Adrenal gland (tissue), 12 donors: Measurements from ENCODE around the gene MAN1A1. TPM values are rescaled to one million over a fixed set of nuclear protein-coding genes. Genes with fewer than 3 reads are reported as not detected.
A peak's percentile ranks its signal among the peaks of the same experiment; 100 is the strongest.

Source experiments
- DNase-seq, 7 donors: peaks; one replicate each; pipeline ENCODE4 v3.0.0-alpha.2; 2019 to 2020
- H3K27ac ChIP-seq, 5 donors: fragments of 200-600 bp; sonication (generic) in 4 of 5; 1 replicate in 3 of 5; 2 replicates in 2 of 5; pipeline versions ENCODE4 v1.5.1 to v1.8.0; 2016 to 2020; ENCODE audit warnings: mild to moderate bottlenecking in 1 of 5
- H3K27me3 ChIP-seq: fragments of 200-600 bp; 2 replicates; pipeline ENCODE4 v1.8.0; 2021
- H3K36me3 ChIP-seq, 2 donors: fragments of 200-600 bp; replicated peaks in 1 of 2; 1 replicate in 1 of 2; 2 replicates in 1 of 2; pipeline versions ENCODE4 v1.5.1 to v1.8.0; 2018 to 2022
- H3K4me1 ChIP-seq, 2 donors: fragments of 200-600 bp; replicated peaks in 1 of 2; 1 replicate in 1 of 2; 2 replicates in 1 of 2; pipeline versions ENCODE4 v1.5.1 to v1.8.0; 2018 to 2021
- H3K4me3 ChIP-seq, 4 donors: fragments of 200-600 bp; sonication (generic) in 3 of 4; one replicate each; pipeline ENCODE4 v1.5.1; 2016 to 2018
- H3K9me3 ChIP-seq, 3 donors: fragments of 200-600 bp; sonication (generic) in 1 of 3; replicated peaks in 1 of 3; 1 replicate in 2 of 3; 2 replicates in 1 of 3; pipeline versions ENCODE4 v1.5.1 to v1.8.0; 2016 to 2021
- CTCF ChIP-seq, 6 experiments: fragments of 450-650 bp in 4 of 6; fragments of 200-600 bp in 2 of 6; sonication (generic) in 1 of 6; IDR thresholded peaks; 1 replicate in 5 of 6; 2 replicates in 1 of 6; pipeline versions ENCODE4 v1.5.1 to v1.8.0; 2016 to 2021; ENCODE audit warnings: antibody characterized with exemption in 6 of 6, mild to moderate bottlenecking in 2 of 6, moderate library complexity in 1 of 6
- POLR2A ChIP-seq, 2 donors: fragments of 450-650 bp; IDR thresholded peaks; one replicate each; pipeline ENCODE4 v1.6.1; 2017; ENCODE audit warnings: antibody characterized with exemption in 2 of 2, mild to moderate bottlenecking in 2 of 2, moderate library complexity in 1 of 2
- WGBS, 4 donors: extraction: QIAGEN DNeasy Blood & Tissue Kit in 2 of 4; methylation state at CpG; one replicate each; pipeline versions ENCODE4 v1.1.5 to v1.1.7; 2013 to 2017; 5-methylcytosine and 5-hydroxymethylcytosine counted together
- intact Hi-C, 2 donors: fragments of 100-400 bp; cut with DNase I; formaldehyde crosslinking; loops; one replicate each; pipeline versions ENCODE4 v1.14.1 to v1.15.0; 2022 to 2023
- polyA plus RNA-seq, 3 donors: library from polyadenylated mRNA; stranded (reverse); fragments of 200-250 nt in 2 of 3; fragments of 350-450 nt in 1 of 3; fragmentation: Illumina TruSeq in 1 of 3; extraction: RNeasy Lipid Tissue Mini Kit (QIAGEN cat#74804) in 1 of 3; gene quantifications; one replicate each; pipeline ENCODE4 v1.2.3, GENCODE V29; 2013 to 2014
- total RNA-seq, 9 donors: library from RNA; depleted of rRNA in 4 of 9; stranded (reverse); fragments of >200 nt in 4 of 9; fragments of 120-200 nt in 1 of 9; fragmentation: NEBNext Ultra II Directional in 1 of 9; extraction: Animal tissue kit (Norgen Biotek cat#: 25700) in 1 of 9; gene quantifications; one replicate each; pipeline versions ENCODE4 v1.1.0 to v1.2.4, GENCODE V29; 2013 to 2023
- donor health status: healthy with polysubstance abuse.
- donor health status: Bipolar disorder and iron deficiency.
- donor health status: DM: yes; HTN: yes; CAD: no.
- donor health status: DM: no; HTN: no; CAD: no.
- donor health status: DM: no; HTN: no; CAD: no.
- donor health status: DM: yes; HTN: yes; CAD: no.

MAN1A1 gene
- total and polyA plus RNA-seq, 12 donors, result 11.1 to 178 (median 108) TPM

- TF ChIP-seq CTCF (IDR thresholded peaks at IDR 0.05) (peak in 1 of 6 experiments; percentile 8), POLR2A (IDR thresholded peaks at IDR 0.05) (peak in 1 of 2 donors; percentile 55)
- H3K4me1 ChIP-seq, result peaks cover 18 to 53% of the 10 kb centered on the region in 2 donors
- WGBS, 4 donors, result 0 to 2% (median 1%) methylated on average over 19 to 24 of the region's 24 CpGs
- H3K4me3 ChIP-seq, result peak overlapping the region; percentile 70 to 100 (median 88)
- peak overlapping the region; percentile 92 to 99 (median 98) for H3K27ac ChIP-seq
- DNase-seq, result peak in 5 of 7 donors; percentile 42 to 64 (median 55)
- intact Hi-C loops, result no loop called here
- no peaks in the 10 kb centered on the region for H3K9me3 ChIP-seq
- no peaks in the 10 kb centered on the region for H3K36me3 ChIP-seq
- no peaks in the 10 kb centered on the region for H3K27me3 ChIP-seq
Observed at GRCh38 chr6:119350202-119350951, 816 bp upstream of the MAN1A1 start.

DNA sequence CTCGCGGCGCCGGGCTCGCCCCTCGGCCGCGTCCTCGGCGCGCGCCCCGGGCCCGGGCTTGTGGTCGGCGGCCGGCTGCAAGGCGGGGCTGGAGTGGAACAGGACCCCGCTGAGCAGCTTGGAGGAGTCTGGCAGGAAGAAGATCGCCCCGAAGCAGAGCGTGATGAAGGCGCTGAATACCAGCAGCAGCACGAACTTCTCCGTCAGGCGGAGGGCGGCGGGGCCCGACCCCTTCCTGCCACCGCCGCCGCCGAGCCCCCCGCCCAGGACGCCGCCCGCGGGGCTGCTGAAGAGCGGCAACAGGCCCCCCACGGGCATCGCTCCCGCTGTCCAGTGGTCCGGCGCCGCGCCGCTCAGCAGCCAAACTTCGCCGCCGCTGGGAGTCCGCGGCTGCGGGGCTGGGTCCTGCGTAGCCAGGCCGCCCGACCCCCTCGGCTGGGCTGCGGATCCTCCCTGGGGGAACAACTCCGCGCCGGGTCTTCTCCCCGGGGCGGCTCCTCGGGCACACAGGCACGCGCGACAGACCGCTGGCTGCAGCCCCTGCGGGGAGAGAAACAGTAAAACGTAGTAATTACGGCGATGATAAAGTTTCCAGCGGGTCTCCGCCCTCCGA, 707 bp downstream of the MAN1A1 start:
- peak overlapping the region; percentile 70 to 100 (median 88) for H3K4me3 ChIP-seq
- intact Hi-C loops, result no loop called here
- 0 to 1% (median 0%) methylated on average over 21 to 75 of the region's 75 CpGs for WGBS, 4 donors

DNA sequence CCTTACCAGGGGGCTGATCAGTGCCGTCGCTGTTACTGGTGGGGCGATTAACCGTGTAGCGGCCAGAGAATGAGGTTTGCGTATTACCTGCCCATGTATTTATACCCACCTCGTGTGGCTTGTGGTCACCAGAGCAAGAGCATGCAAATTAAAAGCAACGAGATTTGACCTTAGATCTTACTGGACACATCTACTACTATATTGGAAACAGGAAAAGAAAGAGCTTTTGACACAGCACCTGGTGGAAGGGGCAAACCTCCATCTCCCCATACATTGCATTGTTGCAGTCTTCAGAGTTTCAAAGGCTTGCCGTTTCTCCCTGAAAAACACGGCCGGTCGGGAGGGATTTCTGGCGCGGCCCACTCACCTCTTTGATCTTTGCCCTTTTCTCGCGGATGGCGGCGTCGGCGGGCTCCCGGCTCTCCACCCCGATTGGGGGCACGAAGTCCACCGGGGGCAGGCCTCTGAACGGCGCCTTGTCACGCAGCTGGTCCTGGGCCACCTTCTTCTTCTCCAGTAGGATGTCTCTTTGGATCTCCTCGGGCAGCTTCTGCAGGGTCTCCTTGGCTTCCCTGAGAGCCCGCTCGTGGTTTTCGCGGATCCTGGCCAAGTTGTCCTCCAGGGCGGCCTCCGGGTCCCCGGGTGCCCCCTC, 1.3 kb downstream of the MAN1A1 start:
- H3K9me3 ChIP-seq, result no peaks in the 10 kb centered on the region
- H3K36me3 ChIP-seq, result no peaks in the 10 kb centered on the region
- DNase-seq, result peak in 6 of 7 donors; percentile 15 to 44 (median 32)
- H3K27ac ChIP-seq, result peak overlapping the region in 3 of 5 donors; percentile 93 to 99 (median 98)
- TF ChIP-seq CTCF (IDR thresholded peaks at IDR 0.05) (no peak), POLR2A (IDR thresholded peaks at IDR 0.05) (no peak)
- peak overlapping the region; percentile 70 to 100 (median 88) for H3K4me3 ChIP-seq
- no peaks in the 10 kb centered on the region for H3K27me3 ChIP-seq
- WGBS, 4 donors, result 4 to 11% (median 7%) methylated on average over 19 to 35 of the region's 35 CpGs
- intact Hi-C loops, result no loop called here
- H3K4me1 ChIP-seq, result peaks cover 10 to 53% of the 10 kb centered on the region in 2 donors

More for the DNA sequence above, 707 bp downstream of the MAN1A1 start:
- Histone ChIP-seq H3K36me3 (no peaks in the 10 kb centered on the region), H3K4me1 (peaks cover 16 to 54% of the 10 kb centered on the region in 2 donors), H3K27me3 (no peaks in the 10 kb centered on the region), H3K27ac (peak overlapping the region in 4 of 5 donors; percentile 93 to 99 (median 98)), H3K9me3 (no peaks in the 10 kb centered on the region)
- TF ChIP-seq POLR2A (IDR thresholded peaks at IDR 0.05) (no peak), CTCF (IDR thresholded peaks at IDR 0.05) (no peak)
- peak in 5 of 7 donors; percentile 26 to 36 (median 31) for DNase-seq
